Measurements from ENCODE around the gene SND1. TPM values are rescaled to one million over a fixed set of nuclear protein-coding genes. Genes with fewer than 3 reads are reported as not detected.

SND1 gene
- total and polyA plus RNA-seq, 10 donors = 61.7 to 173 (median 116) TPM

DNA sequence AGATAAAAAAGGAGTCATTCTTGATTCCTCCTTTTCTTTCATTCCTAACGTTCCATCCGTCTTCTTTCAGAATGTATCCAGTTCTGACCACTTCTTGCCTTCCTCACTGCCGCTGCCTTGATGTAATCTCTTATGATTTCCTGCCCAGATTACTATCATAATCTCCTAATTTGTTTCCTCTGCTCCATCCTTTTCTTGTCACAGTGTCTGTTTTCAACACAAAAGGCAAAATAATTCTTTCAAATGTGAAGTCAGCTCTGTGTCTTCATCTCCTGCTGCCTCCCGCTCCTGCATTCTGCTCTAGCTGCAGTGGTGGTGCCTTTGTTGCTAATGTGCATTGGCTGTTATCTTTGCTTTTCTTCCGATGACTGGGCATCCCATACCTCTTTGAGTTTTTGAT lies 150.9 kb downstream of the SND1 start:
- intact Hi-C loops (cut with DNase I; ENCODE audit: low total_unique reads) = no loop called here
- Histone ChIP-seq H3K9me3 (no peaks in the 10 kb centered on the region), H3K27me3 (replicated peaks in 1 of 7) (no peaks in the 10 kb centered on the region), H3K36me3 (peaks cover 0 to 23% (median 0%) of the 10 kb centered on the region in 6 donors), H3K27ac (no peak overlapping the region), H3K4me1 (peaks cover 0 to 20% (median 0%) of the 10 kb centered on the region in 6 donors), H3K4me3 (no peak overlapping the region)
- DNase-seq = no peak
- 65 to 84% (median 77%) methylated on average over 5 of the region's 5 CpGs for WGBS, 5 donors
- TF ChIP-seq POLR2A (IDR thresholded peaks at IDR 0.05) = no peak
- no peak for TF ChIP-seq POLR2AphosphoS5 (IDR thresholded peaks at IDR 0.05)
- TF ChIP-seq, protein P1, sequence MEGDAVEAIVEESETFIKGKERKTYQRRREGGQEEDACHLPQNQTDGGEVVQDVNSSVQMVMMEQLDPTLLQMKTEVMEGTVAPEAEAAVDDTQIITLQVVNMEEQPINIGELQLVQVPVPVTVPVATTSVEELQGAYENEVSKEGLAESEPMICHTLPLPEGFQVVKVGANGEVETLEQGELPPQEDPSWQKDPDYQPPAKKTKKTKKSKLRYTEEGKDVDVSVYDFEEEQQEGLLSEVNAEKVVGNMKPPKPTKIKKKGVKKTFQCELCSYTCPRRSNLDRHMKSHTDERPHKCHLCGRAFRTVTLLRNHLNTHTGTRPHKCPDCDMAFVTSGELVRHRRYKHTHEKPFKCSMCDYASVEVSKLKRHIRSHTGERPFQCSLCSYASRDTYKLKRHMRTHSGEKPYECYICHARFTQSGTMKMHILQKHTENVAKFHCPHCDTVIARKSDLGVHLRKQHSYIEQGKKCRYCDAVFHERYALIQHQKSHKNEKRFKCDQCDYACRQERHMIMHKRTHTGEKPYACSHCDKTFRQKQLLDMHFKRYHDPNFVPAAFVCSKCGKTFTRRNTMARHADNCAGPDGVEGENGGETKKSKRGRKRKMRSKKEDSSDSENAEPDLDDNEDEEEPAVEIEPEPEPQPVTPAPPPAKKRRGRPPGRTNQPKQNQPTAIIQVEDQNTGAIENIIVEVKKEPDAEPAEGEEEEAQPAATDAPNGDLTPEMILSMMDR (IDR thresholded peaks at IDR 0.05 in 8 of 11, conservative IDR thresholded peaks at IDR 0.05 in 3 of 11) = no peak

GRCh38 chr7:127803626-127804025 lies 151.6 kb downstream of the SND1 start:
- peaks cover 0 to 15% (median 0%) of the 10 kb centered on the region in 6 donors for H3K4me1 ChIP-seq
- intact Hi-C loops (cut with DNase I; ENCODE audit: low total_unique reads) = no loop called here
- H3K27me3 ChIP-seq (replicated peaks in 1 of 7) = no peaks in the 10 kb centered on the region
- WGBS, 5 donors = 73 to 88% (median 79%) methylated on average over 2 of the region's 2 CpGs
- TF ChIP-seq POLR2A (IDR thresholded peaks at IDR 0.05) (no peak), POLR2AphosphoS5 (IDR thresholded peaks at IDR 0.05) (no peak)
- TF ChIP-seq, protein P1 (IDR thresholded peaks at IDR 0.05 in 8 of 11, conservative IDR thresholded peaks at IDR 0.05 in 3 of 11) = no peak
- no peak overlapping the region for H3K4me3 ChIP-seq
- H3K9me3 ChIP-seq = no peaks in the 10 kb centered on the region
- DNase-seq = no peak
- H3K27ac ChIP-seq = no peak overlapping the region
- H3K36me3 ChIP-seq = peaks cover 0 to 31% (median 4%) of the 10 kb centered on the region in 6 donors

GRCh38 chr7:127807340-127807739 lies 155.3 kb downstream of the SND1 start:
- intact Hi-C loops (cut with DNase I; ENCODE audit: low total_unique reads) = no loop called here
- no peak overlapping the region for H3K4me3 ChIP-seq
- TF ChIP-seq POLR2A (IDR thresholded peaks at IDR 0.05) (no peak), POLR2AphosphoS5 (IDR thresholded peaks at IDR 0.05) (no peak)
- TF ChIP-seq, protein P1 (IDR thresholded peaks at IDR 0.05 in 8 of 11, conservative IDR thresholded peaks at IDR 0.05 in 3 of 11) = no peak
- H3K36me3 ChIP-seq = peaks cover 0 to 38% (median 5%) of the 10 kb centered on the region in 6 donors
- no peak for DNase-seq
- 90 to 95% (median 95%) methylated on average over 6 of the region's 6 CpGs for WGBS, 5 donors
- no peaks in the 10 kb centered on the region for H3K9me3 ChIP-seq
- H3K27ac ChIP-seq = no peak overlapping the region
- H3K27me3 ChIP-seq (replicated peaks in 1 of 7) = no peaks in the 10 kb centered on the region
- peaks cover 0 to 7% (median 0%) of the 10 kb centered on the region in 6 donors for H3K4me1 ChIP-seq

DNA sequence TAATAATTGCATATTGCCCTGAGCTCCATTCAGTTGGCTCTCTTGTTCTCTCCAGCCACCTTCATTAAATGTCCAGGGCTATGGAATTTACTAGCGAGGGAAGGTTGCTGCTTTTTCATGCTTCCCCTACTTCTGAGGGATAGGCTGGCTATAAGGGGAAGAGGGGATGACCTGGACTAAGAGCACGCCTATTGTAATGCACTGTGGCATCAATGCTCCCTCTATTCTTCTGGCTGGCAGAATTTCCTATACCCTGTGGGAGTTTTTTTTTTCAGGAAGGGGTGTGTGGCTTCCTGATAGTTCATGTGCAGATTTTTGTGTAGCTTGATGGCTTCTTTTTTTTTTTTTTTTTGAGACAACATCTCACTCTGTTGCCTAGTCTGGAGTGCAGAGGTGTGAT lies 155.8 kb downstream of the SND1 start:
- TF ChIP-seq POLR2AphosphoS5 (IDR thresholded peaks at IDR 0.05) = no peak
- no peak for TF ChIP-seq POLR2A (IDR thresholded peaks at IDR 0.05)
- TF ChIP-seq, protein P1 (IDR thresholded peaks at IDR 0.05 in 8 of 11, conservative IDR thresholded peaks at IDR 0.05 in 3 of 11) = no peak
- Histone ChIP-seq H3K4me3 (no peak overlapping the region), H3K9me3 (no peaks in the 10 kb centered on the region), H3K36me3 (peaks cover 0 to 42% (median 5%) of the 10 kb centered on the region in 6 donors), H3K4me1 (peaks cover 0 to 11% (median 2%) of the 10 kb centered on the region in 6 donors), H3K27me3 (replicated peaks in 1 of 7) (no peaks in the 10 kb centered on the region), H3K27ac (no peak overlapping the region)
- WGBS, 5 donors = 83 to 88% (median 84%) methylated on average over 2 of the region's 2 CpGs
- no peak for DNase-seq
- intact Hi-C loops (cut with DNase I; ENCODE audit: low total_unique reads) = no loop called here
